ENCODE measurements around the gene ANK3. TPM values are rescaled to one million over a fixed set of nuclear protein-coding genes. Genes with fewer than 3 reads are reported as not detected.

Gene ANK3
- total RNA-seq, 2 donors from 2014 or later, result 65.0 to 79.5 TPM

GRCh38 chr10:60176925-60177324, 212.8 kb downstream of the ANK3 start:
- H3K9me3 ChIP-seq (ENCODE audit: control insufficient read depth, low read length), result no peaks in the 10 kb centered on the region
- peaks cover 28% of the 10 kb centered on the region for H3K4me1 Mint-ChIP-seq
- H3K9me3 Mint-ChIP-seq, result no peaks in the 10 kb centered on the region
- H3K27ac Mint-ChIP-seq, result no peak overlapping the region
- H3K27me3 ChIP-seq (ENCODE audit: control insufficient read depth, insufficient read depth, low read length, poor library complexity, severe bottlenecking), result no peaks in the 10 kb centered on the region
- H3K4me3 Mint-ChIP-seq, result no peak overlapping the region
- H3K9ac ChIP-seq (ENCODE audit: extremely low read depth, low read length, poor library complexity, severe bottlenecking), result no peak overlapping the region
- H3K27ac ChIP-seq (ENCODE audit: low read depth, low read length), result no peak overlapping the region
- H3K27me3 Mint-ChIP-seq (ENCODE audit: insufficient read depth), result no peaks in the 10 kb centered on the region
- DNase-seq, result no peak
- H3K4me3 ChIP-seq (ENCODE audit: low read length), result no peak overlapping the region
- H3K36me3 ChIP-seq (ENCODE audit: control insufficient read depth, insufficient read depth, low read length), result no peaks in the 10 kb centered on the region
- no peak for TF ChIP-seq CTCF (conservative IDR thresholded peaks at IDR 0.05)
- peaks cover 15% of the 10 kb centered on the region for H3K36me3 Mint-ChIP-seq (ENCODE audit: low read depth)
- no peaks in the 10 kb centered on the region for H3K4me1 ChIP-seq (ENCODE audit: control insufficient read depth, insufficient read depth, low read length)
- 76 to 81% methylated on average over 3 of the region's 3 CpGs for WGBS, 2 experiments (ENCODE audit: insufficient coverage in 1 of 2, insufficient read length in 1 of 2)

GRCh38 chr10:60175441-60175971, 214.2 kb downstream of the ANK3 start:
- Mint-ChIP-seq H3K4me1 (peaks cover 28% of the 10 kb centered on the region), H3K27me3 (ENCODE audit: insufficient read depth) (no peaks in the 10 kb centered on the region), H3K9me3 (no peaks in the 10 kb centered on the region), H3K4me3 (no peak overlapping the region), H3K27ac (peak overlapping the region; percentile 67), H3K36me3 (ENCODE audit: low read depth) (peaks cover 14% of the 10 kb centered on the region)
- Histone ChIP-seq H3K36me3 (ENCODE audit: control insufficient read depth, insufficient read depth, low read length) (no peaks in the 10 kb centered on the region), H3K9ac (ENCODE audit: extremely low read depth, low read length, poor library complexity, severe bottlenecking) (no peak overlapping the region), H3K4me3 (ENCODE audit: low read length) (no peak overlapping the region), H3K27ac (ENCODE audit: low read depth, low read length) (no peak overlapping the region), H3K4me1 (ENCODE audit: control insufficient read depth, insufficient read depth, low read length) (no peaks in the 10 kb centered on the region), H3K9me3 (ENCODE audit: control insufficient read depth, low read length) (no peaks in the 10 kb centered on the region), H3K27me3 (ENCODE audit: control insufficient read depth, insufficient read depth, low read length, poor library complexity, severe bottlenecking) (no peaks in the 10 kb centered on the region)
- 60 to 71% methylated on average over 1 to 4 of the region's 4 CpGs for WGBS, 2 experiments (ENCODE audit: insufficient coverage in 1 of 2, insufficient read length in 1 of 2)
- DNase-seq, result peak; percentile 70
- no peak for TF ChIP-seq CTCF (conservative IDR thresholded peaks at IDR 0.05)

GRCh38 chr10:60172363-60172990, 217.2 kb downstream of the ANK3 start:
- no peak overlapping the region for H3K27ac ChIP-seq (ENCODE audit: low read depth, low read length)
- 92 to 97% methylated on average over 4 to 9 of the region's 9 CpGs for WGBS, 2 experiments (ENCODE audit: insufficient coverage in 1 of 2, insufficient read length in 1 of 2)
- no peaks in the 10 kb centered on the region for H3K9me3 Mint-ChIP-seq

More at GRCh38 chr10:60172363-60172990, 217.2 kb downstream of the ANK3 start:
- Histone ChIP-seq H3K4me3 (ENCODE audit: low read length) (no peak overlapping the region), H3K9ac (ENCODE audit: extremely low read depth, low read length, poor library complexity, severe bottlenecking) (no peak overlapping the region), H3K9me3 (ENCODE audit: control insufficient read depth, low read length) (no peaks in the 10 kb centered on the region), H3K27me3 (ENCODE audit: control insufficient read depth, insufficient read depth, low read length, poor library complexity, severe bottlenecking) (no peaks in the 10 kb centered on the region), H3K36me3 (ENCODE audit: control insufficient read depth, insufficient read depth, low read length) (no peaks in the 10 kb centered on the region), H3K4me1 (ENCODE audit: control insufficient read depth, insufficient read depth, low read length) (no peaks in the 10 kb centered on the region)
- Mint-ChIP-seq H3K4me1 (peaks cover 28% of the 10 kb centered on the region), H3K27me3 (ENCODE audit: insufficient read depth) (no peaks in the 10 kb centered on the region), H3K36me3 (ENCODE audit: low read depth) (peaks cover 19% of the 10 kb centered on the region), H3K4me3 (no peak overlapping the region), H3K27ac (no peak overlapping the region)
- no peak for DNase-seq
- no peak for TF ChIP-seq CTCF (conservative IDR thresholded peaks at IDR 0.05)
